BJ (cell line): ENCODE data around the gene PIP4K2B. TPM values are rescaled to one million over a fixed set of nuclear protein-coding genes. Genes with fewer than 3 reads are reported as not detected.

Experiments used
- CTCF ChIA-PET: fragments of 350-600 bp; formaldehyde crosslinking; extraction: SDS; loops from one replicate; lab custom pipeline; 2021; ENCODE audit warnings: antibody characterized with exemption, inconsistent platforms; lab: Yijun Ruan, JAX
- POLR2A ChIA-PET: fragments of 300-600 bp; sonication (Branson Sonifier 250); formaldehyde crosslinking; extraction: SDS; loops from one replicate; lab custom pipeline; 2021; ENCODE audit warnings: antibody characterized with exemption; lab: Charles Lee
- DNase-seq: peaks from one replicate; pipeline ENCODE4 v3.0.0-alpha.2; 2011; ENCODE audit warnings: low read depth
- H3K27me3 ChIP-seq: 2 replicates; pipeline ENCODE4 v1.6.0; 2011; ENCODE audit warnings: low read length; ENCODE audit not compliant: control insufficient read depth, insufficient read depth
- H3K36me3 ChIP-seq: 2 replicates; pipeline ENCODE4 v1.5.1; 2011; ENCODE audit warnings: low read length; ENCODE audit not compliant: control insufficient read depth, insufficient read depth
- H3K4me3 ChIP-seq: 2 replicates; pipeline ENCODE4 v1.5.1; 2011; ENCODE audit warnings: low read depth, mild to moderate bottlenecking, control low read depth, low read length
- polyA plus RNA-seq: library from polyadenylated mRNA; depleted of rRNA; stranded (reverse); fragments of >200 nt; gene quantifications from 2 replicates; pipeline ENCODE4 v1.2.3, GENCODE V29; 2011
- TF ChIP-seq, protein P1 (sequence below): IDR thresholded peaks from 2 replicates; pipeline ENCODE4 v1.5.1; 2011; ENCODE audit warnings: low read depth, mild to moderate bottlenecking, control low read depth, inconsistent platforms, low read length, moderate library complexity; ENCODE audit not compliant: insufficient read depth

The PIP4K2B gene
- polyA plus RNA-seq, 1 experiment = 37.2 TPM

DNA sequence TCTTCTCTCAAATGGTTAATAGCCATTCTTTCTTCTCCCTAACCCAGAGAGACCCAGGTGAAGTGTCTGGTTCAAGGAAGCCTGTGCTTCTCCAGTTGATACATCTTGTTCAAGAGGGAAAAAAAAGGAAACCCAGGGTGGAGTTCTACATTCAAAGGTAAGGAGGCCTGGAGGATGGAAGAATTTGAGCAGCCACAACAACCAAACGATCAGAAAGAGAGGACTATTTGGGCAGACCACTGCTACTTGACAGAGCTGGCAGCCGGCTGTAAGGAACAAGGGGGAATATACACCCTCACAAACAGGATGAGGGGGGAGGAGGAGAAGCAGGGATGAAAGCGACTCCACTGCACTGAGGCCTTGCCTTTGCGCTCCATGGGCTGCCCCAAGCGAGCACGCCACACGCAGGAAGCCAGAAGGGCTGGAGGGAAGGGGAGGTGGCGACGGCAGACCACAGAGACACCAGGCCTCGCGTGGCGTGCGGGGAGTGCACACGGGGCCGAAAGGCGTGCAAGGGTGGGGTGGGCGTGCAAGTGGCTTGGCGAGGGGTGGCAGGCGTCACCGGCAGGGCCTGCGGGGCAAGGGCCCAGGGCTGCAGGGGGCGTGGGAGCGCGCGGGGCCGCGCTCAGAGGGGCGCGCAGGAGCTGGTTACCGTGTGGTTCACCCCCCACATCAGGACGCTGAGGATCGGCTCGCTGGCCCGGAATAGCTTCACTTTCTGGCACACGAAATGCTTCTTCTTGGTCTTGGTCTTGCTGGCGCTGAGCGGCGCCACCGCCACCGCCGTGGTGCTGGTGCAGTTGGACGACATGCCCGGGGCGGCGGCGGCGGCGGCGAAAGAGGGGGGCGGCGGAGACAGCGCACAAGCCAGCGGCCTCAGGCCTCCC, 499 bp downstream of the PIP4K2B start:
- peaks cover 12% of the 10 kb centered on the region for H3K36me3 ChIP-seq
- H3K27me3 ChIP-seq = no peaks in the 10 kb centered on the region
- TF ChIP-seq, protein P1, sequence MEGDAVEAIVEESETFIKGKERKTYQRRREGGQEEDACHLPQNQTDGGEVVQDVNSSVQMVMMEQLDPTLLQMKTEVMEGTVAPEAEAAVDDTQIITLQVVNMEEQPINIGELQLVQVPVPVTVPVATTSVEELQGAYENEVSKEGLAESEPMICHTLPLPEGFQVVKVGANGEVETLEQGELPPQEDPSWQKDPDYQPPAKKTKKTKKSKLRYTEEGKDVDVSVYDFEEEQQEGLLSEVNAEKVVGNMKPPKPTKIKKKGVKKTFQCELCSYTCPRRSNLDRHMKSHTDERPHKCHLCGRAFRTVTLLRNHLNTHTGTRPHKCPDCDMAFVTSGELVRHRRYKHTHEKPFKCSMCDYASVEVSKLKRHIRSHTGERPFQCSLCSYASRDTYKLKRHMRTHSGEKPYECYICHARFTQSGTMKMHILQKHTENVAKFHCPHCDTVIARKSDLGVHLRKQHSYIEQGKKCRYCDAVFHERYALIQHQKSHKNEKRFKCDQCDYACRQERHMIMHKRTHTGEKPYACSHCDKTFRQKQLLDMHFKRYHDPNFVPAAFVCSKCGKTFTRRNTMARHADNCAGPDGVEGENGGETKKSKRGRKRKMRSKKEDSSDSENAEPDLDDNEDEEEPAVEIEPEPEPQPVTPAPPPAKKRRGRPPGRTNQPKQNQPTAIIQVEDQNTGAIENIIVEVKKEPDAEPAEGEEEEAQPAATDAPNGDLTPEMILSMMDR = no peak
- POLR2A ChIA-PET = no interaction called here
- H3K4me3 ChIP-seq = peak overlapping the region; percentile 87
- CTCF ChIA-PET = interaction anchor here (0.6 to 1.8 kb wide), 2 partner anchors 14 to 63 kb away, joined by 3 to 4 read pairs; no protein-coding TSS in a partner anchor
- no peak for DNase-seq

DNA sequence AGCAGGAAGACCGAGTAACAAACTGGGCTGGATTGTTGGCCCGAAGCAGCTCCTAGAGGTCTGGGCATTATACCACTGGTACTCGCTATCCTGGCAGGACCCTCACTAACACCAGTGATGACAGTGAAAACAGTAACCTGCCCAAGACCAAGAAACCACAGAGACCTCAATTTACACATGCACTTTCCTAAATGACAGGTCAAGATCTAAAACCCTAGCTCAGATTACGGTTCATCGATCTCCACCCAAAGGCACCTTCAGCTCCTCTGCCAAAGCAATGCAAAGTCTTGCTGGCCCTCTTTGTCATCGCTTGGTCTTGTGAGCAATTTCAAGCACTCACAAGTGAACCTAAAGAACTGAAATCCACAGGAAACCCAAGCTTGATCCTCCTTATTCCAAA, 1.5 kb downstream of the PIP4K2B start:
- POLR2A ChIA-PET = no interaction called here
- CTCF ChIA-PET = interaction anchor here (1.0 to 1.8 kb wide), 2 partner anchors 9 to 62 kb away, joined by 3 to 4 read pairs; no protein-coding TSS in a partner anchor
- DNase-seq = no peak
- TF ChIP-seq, protein P1 = no peak
- Histone ChIP-seq H3K27me3 (no peaks in the 10 kb centered on the region), H3K36me3 (peaks cover 11% of the 10 kb centered on the region), H3K4me3 (peak overlapping the region; percentile 87)

DNA sequence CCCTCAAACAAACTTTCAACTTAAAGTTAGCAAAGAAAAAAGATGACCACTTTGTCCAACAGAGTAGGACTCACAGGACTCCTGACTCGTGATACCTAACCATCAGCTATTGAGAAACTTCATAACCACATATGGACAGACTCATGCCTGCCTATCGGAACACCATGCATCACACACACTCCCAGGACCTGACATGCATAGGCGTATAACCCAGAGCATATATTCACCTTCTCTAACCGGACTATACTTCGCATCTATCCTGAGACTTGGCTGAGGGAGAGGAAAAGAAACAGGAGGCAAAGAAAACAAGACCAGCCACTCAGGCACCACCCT, 2.2 kb downstream of the PIP4K2B start:
- TF ChIP-seq, protein P1 = no peak

DNA sequence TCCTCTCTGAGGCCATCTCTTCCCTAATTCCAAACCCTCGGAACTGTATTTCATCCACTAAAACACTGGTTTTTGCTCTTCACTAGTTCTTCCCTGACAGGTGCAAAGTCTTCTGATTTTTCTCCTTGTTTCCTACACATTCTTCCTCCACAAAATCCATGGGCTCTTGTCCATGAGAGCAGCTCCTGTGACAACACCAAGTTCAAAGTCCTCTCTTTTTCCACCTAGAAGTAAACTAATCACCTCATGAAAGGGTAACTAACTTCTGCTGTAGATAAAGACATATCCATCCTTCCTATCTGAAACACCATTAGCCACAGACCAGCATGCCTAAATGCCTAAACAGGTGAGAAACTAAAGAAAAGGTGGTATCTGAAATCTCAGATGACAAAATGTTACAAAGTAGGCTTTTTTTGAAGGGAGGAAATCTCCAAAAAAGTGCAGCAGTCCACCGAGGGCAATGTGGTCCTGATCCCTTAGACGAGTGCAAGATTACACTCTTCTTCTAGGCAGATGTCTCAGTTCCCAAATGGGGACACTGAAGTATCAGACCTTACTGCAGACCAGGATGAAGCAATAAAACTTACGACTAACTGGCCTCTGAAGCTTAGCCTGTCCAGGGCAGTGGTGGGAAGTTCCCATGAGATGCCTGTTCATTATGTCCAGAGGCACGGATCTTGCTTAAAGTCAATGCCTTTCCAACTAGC, 2.8 kb downstream of the PIP4K2B start:
- H3K27me3 ChIP-seq = no peaks in the 10 kb centered on the region
- POLR2A ChIA-PET = no interaction called here
- H3K4me3 ChIP-seq = no peak overlapping the region
- TF ChIP-seq, protein P1 = no peak
- H3K36me3 ChIP-seq = peaks cover 5% of the 10 kb centered on the region
- DNase-seq = no peak
- CTCF ChIA-PET = interaction anchor here (1.0 to 1.8 kb wide), 3 partner anchors 8 to 61 kb away, joined by 3 to 4 read pairs (median 3); no protein-coding TSS in a partner anchor

More for the DNA sequence above, 2.2 kb downstream of the PIP4K2B start:
- no peak for DNase-seq
- no peak overlapping the region for H3K4me3 ChIP-seq
- ChIA-PET POLR2A (no interaction called here), CTCF (interaction anchor here (1.0 to 1.8 kb wide), 3 partner anchors 8 to 61 kb away, joined by 3 to 4 read pairs (median 3); no protein-coding TSS in a partner anchor)
- peaks cover 6% of the 10 kb centered on the region for H3K36me3 ChIP-seq
- no peaks in the 10 kb centered on the region for H3K27me3 ChIP-seq

DNA sequence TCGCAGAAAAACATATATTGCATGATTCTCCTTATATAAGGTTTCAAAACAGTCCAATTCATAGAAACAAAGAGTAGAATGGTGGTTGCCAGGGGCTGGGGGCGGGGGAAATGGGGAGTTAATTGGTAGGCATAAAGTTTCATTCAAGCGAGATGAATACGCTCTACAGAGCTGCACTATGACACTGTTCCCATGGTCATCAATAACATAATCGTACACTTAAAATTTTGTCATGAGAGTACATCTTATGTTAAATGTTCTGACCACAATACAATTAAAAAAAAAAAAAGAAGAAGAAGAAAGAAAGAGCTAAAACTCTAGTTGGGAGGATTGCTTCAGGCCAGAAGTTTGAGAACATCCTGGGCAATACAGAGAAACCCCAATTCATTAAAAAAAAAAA, 5.1 kb downstream of the PIP4K2B start:
- Histone ChIP-seq H3K27me3 (no peaks in the 10 kb centered on the region), H3K4me3 (no peak overlapping the region), H3K36me3 (peaks cover 5% of the 10 kb centered on the region; the same call in 1 of the 2 replicates)
- CTCF ChIA-PET = no interaction called here
- TF ChIP-seq, protein P1 = no peak
- POLR2A ChIA-PET = interaction anchor here (0.6 kb wide), 1 partner anchor 54 kb away, joined by 5 read pairs; no protein-coding TSS in a partner anchor
- DNase-seq = no peak
